ENCODE results near the gene SLC6A18. TPM values are rescaled to one million over a fixed set of nuclear protein-coding genes. Genes with fewer than 3 reads are reported as not detected.

The SLC6A18 gene
- total and polyA plus RNA-seq, 2 of the 13 experiments (the other 11 are each of a cell fraction or from before 2014, with no cell fraction given): not detected

DNA sequence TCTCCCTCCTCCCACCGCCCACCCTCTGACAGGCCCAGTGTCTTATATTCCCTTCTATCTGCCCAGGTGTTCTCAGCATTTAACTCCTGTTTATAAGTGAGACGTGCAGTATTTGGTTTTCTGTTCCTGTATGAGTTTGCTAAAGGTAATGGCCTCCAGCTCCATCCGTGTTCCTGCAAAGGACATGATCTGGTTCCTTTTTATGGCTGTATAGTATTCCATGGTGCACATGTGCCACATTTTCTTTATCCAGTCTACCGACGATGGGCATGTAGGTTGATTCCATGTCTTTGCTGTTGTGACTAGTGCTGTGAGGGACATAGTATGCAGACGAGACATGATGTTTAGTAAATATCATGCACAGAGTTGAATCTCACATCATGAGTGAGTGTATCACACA, 30.8 kb upstream of the SLC6A18 start (continued):
- TF ChIP-seq, protein P1, sequence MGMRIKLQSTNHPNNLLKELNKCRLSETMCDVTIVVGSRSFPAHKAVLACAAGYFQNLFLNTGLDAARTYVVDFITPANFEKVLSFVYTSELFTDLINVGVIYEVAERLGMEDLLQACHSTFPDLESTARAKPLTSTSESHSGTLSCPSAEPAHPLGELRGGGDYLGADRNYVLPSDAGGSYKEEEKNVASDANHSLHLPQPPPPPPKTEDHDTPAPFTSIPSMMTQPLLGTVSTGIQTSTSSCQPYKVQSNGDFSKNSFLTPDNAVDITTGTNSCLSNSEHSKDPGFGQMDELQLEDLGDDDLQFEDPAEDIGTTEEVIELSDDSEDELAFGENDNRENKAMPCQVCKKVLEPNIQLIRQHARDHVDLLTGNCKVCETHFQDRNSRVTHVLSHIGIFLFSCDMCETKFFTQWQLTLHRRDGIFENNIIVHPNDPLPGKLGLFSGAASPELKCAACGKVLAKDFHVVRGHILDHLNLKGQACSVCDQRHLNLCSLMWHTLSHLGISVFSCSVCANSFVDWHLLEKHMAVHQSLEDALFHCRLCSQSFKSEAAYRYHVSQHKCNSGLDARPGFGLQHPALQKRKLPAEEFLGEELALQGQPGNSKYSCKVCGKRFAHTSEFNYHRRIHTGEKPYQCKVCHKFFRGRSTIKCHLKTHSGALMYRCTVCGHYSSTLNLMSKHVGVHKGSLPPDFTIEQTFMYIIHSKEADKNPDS (CRISPR knock-in tag; IDR thresholded peaks at IDR 0.05): no peak
- no peak for TF ChIP-seq ATAD3A (CRISPR knock-in tag; IDR thresholded peaks at IDR 0.05)
- TF ChIP-seq ZFP36 (IDR thresholded peaks at IDR 0.05; ENCODE audit: borderline replicate concordance, low read depth, low read length, partially characterized antibody): no peak

DNA sequence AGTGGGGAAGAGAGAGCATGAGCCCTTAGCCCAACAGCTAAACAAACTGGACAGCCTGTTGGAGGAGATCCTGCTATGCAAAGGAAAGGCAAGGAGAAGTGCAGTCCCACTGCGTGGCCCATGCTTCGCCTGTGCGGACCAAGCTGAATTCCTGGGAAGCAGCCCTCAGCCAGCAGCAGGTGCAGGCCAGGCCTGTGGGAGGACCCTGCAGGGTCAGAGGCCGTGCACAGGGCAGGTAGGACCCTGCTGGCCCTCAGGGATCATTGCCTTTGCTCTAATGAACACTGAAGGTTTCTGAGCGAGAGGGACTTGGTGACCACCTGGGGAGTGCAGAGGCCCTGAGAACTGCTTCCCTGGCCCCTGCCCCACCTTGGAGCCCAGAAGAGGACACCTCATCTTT, 29.7 kb upstream of the SLC6A18 start:
- FAIRE-seq (no peak), DNase-seq (ENCODE audit: low spot score) (no peak), ATAC-seq (no peak)
- in situ Hi-C loops (cut with HindIII; ENCODE audit: extremely low pct_ligation_motif_present, low pct_unique_long_range_greater_than_20kb) (no loop called here), intact Hi-C loops (cut with micrococcal nuclease; ENCODE audit: unreplicated experiment) (no loop called here)
- BruUV-seq (replicated peaks): no TSS peak
- no peak overlapping the region for H2AFZ ChIP-seq (ENCODE audit: low read length)
- H3K79me2 ChIP-seq (ENCODE audit: insufficient read depth, low read length): no peaks in the 10 kb centered on the region
- peaks cover 26% of the 10 kb centered on the region for H3K4me1 ChIP-seq (ENCODE audit: insufficient read depth, low read length)
- H3K36me3 ChIP-seq (replicated peaks in 1 of 2; ENCODE audit: control insufficient read depth in 1 of 2, insufficient read depth in 2 of 2, low read length in 2 of 2): no peaks in the 10 kb centered on the region
- ChIA-PET CTCF (ENCODE audit: low intra/inter-chr PET ratio, low total read pairs) (no interaction called here), POLR2A (interaction anchor here (1.8 kb wide), 1 partner anchor 10 kb away, joined by 4 read pairs; no protein-coding TSS in a partner anchor)
- H3K9me3 ChIP-seq (ENCODE audit: low read length): no peaks in the 10 kb centered on the region
- H3K4me2 ChIP-seq (ENCODE audit: low read depth, low read length): no peak overlapping the region
- H3K27me3 ChIP-seq (ENCODE audit: control insufficient read depth in 1 of 2, insufficient read depth in 2 of 2, low read length in 2 of 2): peaks cover 2 to 37% of the 10 kb centered on the region in 2 experiments; a peak in 4 of 5 replicates
- no peaks in the 10 kb centered on the region for H4K20me1 ChIP-seq (ENCODE audit: insufficient read depth, low read length)
- no CpG with 5 or more reads among the region's 5 CpGs for WGBS (ENCODE audit: low lambda C conversion rate)
- no peak overlapping the region for H3K27ac ChIP-seq (ENCODE audit: extremely low read length, insufficient read depth, low read length)
- H3K9ac ChIP-seq (ENCODE audit: insufficient read depth, low read depth, low read length): no peak overlapping the region
- no peak overlapping the region for H3K4me3 ChIP-seq (replicated peaks in 1 of 3; ENCODE audit: insufficient read depth in 1 of 3, low read depth in 2 of 3, low read length in 3 of 3)
- TF ChIP-seq, protein P2, sequence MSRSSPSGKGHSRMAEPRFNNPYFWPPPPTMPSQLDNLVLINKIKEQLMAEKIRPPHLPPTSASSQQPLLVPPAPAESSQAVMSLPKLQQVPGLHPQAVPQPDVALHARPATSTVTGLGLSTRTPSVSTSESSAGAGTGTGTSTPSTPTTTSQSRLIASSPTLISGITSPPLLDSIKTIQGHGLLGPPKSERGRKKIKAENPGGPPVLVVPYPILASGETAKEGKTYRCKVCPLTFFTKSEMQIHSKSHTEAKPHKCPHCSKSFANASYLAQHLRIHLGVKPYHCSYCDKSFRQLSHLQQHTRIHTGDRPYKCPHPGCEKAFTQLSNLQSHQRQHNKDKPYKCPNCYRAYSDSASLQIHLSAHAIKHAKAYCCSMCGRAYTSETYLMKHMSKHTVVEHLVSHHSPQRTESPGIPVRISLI (CRISPR knock-in tag; IDR thresholded peaks at IDR 0.05; ENCODE audit: borderline replicate concordance): no peak
- TF ChIP-seq, protein P3, sequence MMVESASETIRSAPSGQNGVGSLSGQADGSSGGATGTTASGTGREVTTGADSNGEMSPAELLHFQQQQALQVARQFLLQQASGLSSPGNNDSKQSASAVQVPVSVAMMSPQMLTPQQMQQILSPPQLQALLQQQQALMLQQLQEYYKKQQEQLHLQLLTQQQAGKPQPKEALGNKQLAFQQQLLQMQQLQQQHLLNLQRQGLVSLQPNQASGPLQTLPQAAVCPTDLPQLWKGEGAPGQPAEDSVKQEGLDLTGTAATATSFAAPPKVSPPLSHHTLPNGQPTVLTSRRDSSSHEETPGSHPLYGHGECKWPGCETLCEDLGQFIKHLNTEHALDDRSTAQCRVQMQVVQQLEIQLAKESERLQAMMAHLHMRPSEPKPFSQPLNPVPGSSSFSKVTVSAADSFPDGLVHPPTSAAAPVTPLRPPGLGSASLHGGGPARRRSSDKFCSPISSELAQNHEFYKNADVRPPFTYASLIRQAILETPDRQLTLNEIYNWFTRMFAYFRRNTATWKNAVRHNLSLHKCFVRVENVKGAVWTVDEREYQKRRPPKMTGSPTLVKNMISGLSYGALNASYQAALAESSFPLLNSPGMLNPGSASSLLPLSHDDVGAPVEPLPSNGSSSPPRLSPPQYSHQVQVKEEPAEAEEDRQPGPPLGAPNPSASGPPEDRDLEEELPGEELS (CRISPR knock-in tag; IDR thresholded peaks at IDR 0.05): no peak
- TF ChIP-seq ZNF484 (CRISPR knock-in tag; IDR thresholded peaks at IDR 0.05; ENCODE audit: borderline replicate concordance, low read depth) (no peak), RAD21 (CRISPR knock-in tag; IDR thresholded peaks at IDR 0.05) (no peak), ZNF879 (CRISPR knock-in tag; IDR thresholded peaks at IDR 0.05) (no peak), ARID2 (CRISPR knock-in tag; IDR thresholded peaks at IDR 0.05; ENCODE audit: borderline replicate concordance) (no peak), AGO2 (optimal IDR thresholded peaks at IDR 0.05; ENCODE audit: low read depth, low read length) (no peak)
- TF ChIP-seq, protein P4, sequence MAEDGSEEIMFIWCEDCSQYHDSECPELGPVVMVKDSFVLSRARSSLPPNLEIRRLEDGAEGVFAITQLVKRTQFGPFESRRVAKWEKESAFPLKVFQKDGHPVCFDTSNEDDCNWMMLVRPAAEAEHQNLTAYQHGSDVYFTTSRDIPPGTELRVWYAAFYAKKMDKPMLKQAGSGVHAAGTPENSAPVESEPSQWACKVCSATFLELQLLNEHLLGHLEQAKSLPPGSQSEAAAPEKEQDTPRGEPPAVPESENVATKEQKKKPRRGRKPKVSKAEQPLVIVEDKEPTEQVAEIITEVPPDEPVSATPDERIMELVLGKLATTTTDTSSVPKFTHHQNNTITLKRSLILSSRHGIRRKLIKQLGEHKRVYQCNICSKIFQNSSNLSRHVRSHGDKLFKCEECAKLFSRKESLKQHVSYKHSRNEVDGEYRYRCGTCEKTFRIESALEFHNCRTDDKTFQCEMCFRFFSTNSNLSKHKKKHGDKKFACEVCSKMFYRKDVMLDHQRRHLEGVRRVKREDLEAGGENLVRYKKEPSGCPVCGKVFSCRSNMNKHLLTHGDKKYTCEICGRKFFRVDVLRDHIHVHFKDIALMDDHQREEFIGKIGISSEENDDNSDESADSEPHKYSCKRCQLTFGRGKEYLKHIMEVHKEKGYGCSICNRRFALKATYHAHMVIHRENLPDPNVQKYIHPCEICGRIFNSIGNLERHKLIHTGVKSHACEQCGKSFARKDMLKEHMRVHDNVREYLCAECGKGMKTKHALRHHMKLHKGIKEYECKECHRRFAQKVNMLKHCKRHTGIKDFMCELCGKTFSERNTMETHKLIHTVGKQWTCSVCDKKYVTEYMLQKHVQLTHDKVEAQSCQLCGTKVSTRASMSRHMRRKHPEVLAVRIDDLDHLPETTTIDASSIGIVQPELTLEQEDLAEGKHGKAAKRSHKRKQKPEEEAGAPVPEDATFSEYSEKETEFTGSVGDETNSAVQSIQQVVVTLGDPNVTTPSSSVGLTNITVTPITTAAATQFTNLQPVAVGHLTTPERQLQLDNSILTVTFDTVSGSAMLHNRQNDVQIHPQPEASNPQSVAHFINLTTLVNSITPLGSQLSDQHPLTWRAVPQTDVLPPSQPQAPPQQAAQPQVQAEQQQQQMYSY (CRISPR knock-in tag; IDR thresholded peaks at IDR 0.05): no peak
- TF ChIP-seq, protein P5, sequence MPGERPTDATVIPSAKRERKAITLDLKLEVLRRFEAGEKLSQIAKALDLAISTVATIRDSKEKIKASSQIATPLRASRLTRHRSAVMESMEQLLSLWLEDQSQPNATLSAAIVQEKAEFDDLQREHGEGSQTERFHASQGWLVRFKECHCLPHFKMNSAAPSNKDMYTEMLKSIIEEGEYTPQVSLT (CRISPR knock-in tag; IDR thresholded peaks at IDR 0.05; ENCODE audit: borderline replicate concordance, low read depth): no peak

Measured in HepG2 (cell line).